ENCODE data around the gene ACTR5.
"Not testable (repeated sequence)": the region's sequence is repeated elsewhere in the genome, so short reads cannot be mapped to it uniquely, and the experiment has no call there.

Gene ACTR5

DNA sequence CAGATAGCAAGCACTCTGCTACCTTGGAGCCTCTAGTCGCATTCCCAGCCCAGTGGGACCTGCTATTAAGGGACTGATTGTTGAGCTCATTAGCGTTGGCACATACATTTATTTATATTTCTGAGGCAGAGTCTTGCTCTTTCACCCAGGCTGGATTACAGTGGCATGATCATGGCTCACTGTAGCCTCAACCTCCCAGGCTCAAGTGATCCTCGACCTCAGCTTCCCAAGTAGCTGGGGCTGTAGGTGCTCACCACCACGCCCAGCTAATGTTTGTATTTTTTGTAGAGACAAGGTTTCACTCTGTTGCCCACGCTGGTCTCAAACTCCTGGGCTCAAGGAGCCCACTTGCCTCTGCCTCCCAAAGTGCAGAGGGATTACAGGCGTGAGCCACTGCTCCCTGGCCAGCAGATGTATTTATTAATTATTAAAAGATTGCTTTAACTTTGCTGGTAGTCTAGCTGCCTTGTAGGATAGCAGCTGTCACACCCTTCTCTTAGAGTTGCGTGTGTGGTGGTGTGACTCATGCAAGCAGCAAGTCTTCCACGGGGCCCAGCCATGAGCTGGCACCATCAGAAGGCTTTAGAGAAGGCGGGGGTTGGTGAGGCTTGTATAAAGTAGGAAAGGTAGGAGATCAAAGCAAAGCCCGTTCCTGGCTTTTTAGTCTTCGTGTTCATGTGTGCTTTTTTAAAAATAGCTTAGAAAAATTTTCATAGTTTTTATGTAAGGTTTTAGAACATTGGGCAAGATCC is 16.5 kb downstream of the ACTR5 start:
- in situ Hi-C loops (cut with MboI; ENCODE audit: low sequenced_read_pairs) = no loop called here

DNA sequence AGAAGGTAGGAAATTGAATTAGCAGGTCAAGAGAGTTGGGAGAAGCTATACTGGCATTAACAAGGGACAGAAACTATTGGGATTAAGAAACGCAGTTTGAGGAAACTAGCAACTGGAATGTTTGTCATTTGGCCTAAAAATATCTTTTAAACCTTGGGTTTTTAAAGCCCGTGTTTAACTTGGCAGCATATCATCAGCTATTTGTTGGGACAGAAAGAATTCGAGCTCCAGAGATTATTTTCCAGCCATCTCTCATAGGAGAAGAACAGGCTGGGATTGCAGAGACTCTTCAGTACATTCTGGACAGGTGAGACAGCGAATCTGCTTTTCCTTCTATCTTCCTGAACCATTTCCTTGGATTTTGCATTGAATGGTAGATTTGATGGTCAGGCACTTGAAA is 17.8 kb downstream of the ACTR5 start:
- in situ Hi-C loops (cut with MboI; ENCODE audit: low sequenced_read_pairs) = no loop called here

DNA sequence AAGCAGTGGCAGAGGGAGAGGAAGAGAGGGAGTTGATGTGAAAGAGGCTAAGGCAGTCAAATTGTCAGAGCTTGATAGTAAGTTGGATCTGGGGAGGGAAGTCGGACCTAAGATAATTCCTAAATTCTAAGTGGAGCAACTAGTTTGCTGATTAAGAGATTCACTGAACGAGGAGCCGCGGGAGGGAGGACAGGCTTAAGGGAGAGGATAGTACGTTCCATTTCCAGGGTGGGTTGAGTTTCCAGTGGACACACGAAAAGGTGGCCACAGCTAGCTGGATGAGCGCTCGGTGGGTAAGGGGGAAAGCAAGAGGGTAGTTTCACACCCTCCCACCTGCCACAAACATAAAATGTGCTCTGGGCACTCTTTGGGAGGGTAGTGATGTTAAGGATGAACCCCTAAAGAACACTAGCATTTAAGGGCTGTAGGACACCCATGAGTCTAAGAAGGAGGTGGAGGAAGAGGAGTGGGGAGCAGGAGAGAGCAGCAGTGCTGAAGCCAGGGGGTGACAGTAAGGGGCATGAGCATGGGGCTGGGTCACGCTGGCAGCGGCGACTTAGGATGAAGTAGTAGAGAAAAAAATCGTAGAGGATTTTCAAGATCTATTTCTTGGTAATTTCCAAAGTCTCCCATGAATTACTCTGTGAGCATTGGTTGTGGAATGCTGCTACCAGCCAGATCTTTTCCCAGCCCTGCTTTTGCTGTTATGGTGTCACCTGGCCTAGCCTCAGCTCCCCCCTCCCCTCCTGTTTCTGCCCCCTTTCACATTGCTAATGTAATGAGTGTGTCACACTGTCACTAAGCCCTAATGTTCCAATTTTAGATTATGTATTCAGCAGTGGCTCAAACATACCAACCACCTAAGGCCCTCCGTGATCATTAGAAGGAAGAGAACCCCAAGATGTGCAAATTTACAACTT is 21.4 kb downstream of the ACTR5 start:
- in situ Hi-C loops (cut with MboI; ENCODE audit: low sequenced_read_pairs) = no loop called here

DNA sequence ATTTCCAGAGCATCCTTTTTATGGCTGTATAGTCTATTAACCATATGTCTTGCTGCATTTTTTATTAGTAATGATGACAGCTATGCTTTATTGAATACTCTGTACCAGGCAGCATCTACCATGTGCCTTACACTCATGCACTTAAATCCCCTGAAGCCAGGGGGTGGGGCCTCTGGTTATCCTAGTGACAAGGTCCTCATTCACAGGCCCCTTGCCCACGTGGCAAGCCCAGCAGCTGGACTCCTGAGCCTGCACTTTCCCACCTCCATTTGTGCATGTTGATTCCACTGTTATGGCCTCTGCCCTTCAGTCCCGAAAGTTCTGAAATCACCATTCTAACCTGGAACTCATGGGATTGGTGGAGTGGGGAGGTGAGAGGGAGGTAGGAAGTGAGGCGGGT is 22.3 kb downstream of the ACTR5 start:
- in situ Hi-C loops (cut with MboI; ENCODE audit: low sequenced_read_pairs) = no loop called here

DNA sequence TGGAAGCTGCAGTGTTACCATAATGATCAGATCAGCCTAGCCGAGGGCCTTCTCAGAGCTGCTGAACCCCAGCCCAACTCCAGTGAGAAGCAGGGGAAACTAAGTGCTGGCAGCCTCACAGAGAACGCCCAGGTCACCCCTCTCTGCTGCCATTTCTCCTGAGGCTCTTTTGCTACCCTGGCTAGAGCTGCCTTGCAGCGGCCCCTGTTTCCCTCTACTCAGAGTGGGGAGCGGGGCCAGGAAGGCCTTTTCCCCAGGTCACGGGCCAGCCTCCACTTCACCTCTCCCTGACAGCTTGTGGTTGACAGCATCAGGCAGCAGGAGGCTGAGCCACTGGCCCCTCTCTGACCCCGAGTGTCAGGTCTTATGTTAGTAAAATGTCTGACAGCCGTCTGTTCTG is 22.7 kb downstream of the ACTR5 start:
- in situ Hi-C loops (cut with MboI; ENCODE audit: low sequenced_read_pairs) = no loop called here

DNA sequence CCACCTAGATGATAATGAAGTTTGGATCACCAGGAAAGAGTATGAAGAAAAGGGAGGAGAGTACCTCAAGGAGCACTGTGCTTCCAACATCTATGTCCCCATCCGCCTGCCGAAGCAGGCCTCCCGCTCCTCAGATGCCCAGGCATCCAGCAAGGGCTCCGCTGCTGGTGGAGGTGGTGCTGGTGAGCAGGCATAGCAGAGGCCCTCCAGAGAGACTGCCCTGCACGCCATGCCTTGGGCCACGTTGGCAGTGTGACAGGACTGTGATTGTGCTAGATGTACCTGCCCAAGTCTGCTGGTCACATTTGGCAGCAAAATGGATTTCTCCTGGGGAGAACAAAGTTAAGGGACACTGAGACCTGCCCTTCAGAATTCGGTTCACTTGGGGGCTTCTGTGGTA is 23.4 kb downstream of the ACTR5 start:
- in situ Hi-C loops (cut with MboI; ENCODE audit: low sequenced_read_pairs) = no loop called here

DNA sequence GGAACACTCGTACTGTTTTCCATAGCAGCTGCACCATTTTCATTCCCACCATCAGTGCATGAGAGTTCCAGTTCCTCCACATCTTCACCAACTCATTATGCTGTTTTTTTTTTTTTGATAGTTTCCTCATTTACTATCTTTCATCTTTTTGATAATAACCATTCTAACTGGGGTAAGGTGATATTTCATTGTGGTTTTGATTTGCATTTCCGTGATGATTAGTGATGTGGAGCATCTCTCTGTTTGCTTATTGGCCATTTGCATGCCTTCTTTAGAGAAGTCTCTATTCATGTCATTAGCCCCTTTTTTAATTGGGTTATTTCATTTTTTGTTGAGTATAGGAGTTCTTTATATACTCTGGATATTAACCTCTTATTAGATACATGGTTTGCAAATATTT is 25.9 kb downstream of the ACTR5 start:
- in situ Hi-C loops (cut with MboI; ENCODE audit: low sequenced_read_pairs) = no loop called here

DNA sequence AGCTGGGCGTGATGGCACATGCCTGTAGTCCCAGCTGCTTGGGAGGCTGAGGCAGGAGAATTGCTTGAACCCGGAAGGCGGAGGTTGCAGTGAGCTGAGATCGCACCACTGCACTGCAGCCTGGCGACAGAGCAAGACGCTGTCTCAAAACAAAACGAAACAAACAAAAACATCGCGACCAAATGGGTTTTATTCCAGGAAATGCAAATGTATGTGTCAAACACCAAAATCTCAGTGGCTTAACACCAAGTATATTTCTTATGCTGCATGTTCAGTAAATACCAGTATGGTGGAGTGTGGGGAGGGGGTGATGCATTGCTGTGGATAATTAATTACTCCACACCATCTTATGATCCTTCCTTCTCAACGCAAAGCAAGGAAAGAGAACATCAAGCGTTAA is 28.1 kb downstream of the ACTR5 start:
- in situ Hi-C loops (cut with MboI; ENCODE audit: low sequenced_read_pairs) = no loop called here

DNA sequence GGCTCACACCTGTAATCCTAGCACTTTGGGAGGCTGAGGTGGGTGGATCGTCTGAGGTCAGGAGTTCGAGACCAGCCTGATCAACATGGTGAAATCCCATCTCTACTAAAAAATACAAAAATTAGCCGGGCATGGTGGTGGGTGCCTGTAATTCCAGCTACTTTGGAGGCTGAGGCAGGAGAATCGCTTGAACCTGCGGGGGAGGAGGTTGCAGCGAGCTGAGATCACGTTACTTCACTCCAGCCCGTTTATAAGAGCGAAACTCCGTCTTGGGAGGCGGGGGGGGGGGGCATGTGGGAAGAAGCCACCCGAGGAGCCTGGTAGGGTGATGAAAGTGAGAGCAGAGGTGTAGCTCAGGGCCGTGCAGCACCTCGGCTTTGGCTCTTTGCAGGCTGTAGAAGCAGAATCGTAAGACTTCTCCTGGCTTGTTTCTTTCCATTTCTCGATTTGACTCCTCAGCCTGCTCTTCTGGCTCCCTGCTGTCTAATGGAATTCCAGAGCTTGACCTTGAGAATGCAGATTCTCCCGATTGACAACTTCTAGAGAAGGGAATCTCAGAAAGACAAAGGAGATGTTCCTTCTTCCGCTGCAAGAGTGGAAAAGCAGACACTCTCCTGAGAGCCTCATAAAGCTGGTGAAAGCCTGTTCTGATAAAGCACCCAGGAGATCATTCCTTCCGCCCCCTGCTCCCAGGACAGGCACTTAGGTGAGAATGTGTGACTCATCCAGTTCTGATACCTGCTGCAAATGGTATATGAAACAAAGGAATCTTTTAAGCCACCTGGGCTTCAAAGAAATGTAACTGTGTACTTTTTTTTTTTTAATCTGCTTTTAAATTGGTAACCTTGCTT is 31.2 kb downstream of the ACTR5 start:
- in situ Hi-C loops (cut with MboI; ENCODE audit: low sequenced_read_pairs) = no loop called here

DNA sequence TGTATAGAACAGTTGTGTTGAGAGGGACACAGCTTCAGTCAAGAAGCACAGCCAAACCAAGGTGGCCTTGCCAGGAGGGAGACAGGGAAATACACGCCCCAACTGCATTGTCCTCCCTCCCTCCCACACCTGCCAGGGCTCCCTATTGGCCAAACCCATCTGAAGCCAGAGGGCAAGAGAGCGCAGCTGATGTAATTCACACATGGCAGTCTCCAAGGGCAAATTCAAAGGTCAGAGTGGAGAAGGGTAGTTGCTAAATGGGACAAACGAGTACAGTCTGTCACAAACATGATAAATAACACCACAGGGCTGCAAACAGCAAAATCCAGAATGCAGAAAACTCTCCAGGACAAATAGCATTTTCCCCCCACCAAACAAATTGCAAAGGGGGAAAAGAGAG is 34.0 kb downstream of the ACTR5 start:
- in situ Hi-C loops (cut with MboI; ENCODE audit: low sequenced_read_pairs) = no loop called here

DNA sequence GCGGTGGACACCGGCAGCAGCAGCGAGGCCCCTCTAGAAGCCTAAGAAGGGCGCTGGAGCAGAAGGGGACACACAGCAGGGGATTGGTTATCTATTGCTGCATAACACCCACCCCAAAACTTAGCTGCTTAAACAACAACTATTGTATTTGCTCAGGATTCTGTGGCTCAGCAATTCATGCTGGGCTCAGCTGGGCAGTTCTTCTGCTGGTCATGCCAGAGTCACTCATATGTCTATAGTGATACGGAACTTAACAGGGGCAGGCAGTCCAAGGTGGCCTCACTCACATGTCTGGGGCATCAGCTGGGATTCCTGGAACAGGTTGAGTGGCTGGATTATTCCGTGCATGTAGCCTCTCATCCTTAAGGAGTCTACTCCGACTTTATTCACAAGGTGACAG is 39.6 kb downstream of the ACTR5 start:
- in situ Hi-C loops (cut with MboI; ENCODE audit: low sequenced_read_pairs) = no loop called here

DNA sequence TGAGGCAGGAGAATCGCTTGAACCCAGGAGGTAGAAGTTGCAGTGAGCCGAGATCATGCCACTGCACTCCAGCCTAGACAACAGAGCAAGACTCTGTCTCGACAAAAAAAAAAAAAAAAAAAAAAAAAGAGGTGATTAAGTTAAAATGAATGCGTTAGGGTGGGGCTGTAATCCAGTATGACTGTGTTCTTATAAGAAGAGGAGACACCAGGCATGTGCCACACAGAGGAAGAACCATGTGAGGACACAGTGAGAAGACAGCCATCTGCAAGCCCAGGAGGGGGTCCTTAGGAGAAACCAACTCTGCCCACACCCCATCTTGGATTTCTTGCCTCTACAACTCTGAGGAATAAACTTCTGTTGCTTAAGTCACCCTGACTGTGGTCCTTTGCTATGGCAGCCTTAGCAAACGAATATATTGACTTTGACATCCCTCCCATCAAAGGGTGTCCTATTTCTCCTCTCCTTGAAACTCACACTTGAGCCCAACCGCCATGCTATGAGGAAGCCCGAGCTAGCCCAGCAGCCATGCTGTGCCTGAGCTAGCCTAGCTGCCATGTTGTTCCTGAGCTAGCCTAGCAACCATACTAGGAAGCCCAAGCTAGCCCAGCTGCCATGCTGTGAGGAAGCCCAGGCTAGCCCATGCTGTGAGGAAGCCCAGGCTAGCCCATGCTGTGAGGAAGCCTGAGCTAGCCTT is 41.4 kb downstream of the ACTR5 start:
- in situ Hi-C loops (cut with MboI; ENCODE audit: low sequenced_read_pairs) = no loop called here

DNA sequence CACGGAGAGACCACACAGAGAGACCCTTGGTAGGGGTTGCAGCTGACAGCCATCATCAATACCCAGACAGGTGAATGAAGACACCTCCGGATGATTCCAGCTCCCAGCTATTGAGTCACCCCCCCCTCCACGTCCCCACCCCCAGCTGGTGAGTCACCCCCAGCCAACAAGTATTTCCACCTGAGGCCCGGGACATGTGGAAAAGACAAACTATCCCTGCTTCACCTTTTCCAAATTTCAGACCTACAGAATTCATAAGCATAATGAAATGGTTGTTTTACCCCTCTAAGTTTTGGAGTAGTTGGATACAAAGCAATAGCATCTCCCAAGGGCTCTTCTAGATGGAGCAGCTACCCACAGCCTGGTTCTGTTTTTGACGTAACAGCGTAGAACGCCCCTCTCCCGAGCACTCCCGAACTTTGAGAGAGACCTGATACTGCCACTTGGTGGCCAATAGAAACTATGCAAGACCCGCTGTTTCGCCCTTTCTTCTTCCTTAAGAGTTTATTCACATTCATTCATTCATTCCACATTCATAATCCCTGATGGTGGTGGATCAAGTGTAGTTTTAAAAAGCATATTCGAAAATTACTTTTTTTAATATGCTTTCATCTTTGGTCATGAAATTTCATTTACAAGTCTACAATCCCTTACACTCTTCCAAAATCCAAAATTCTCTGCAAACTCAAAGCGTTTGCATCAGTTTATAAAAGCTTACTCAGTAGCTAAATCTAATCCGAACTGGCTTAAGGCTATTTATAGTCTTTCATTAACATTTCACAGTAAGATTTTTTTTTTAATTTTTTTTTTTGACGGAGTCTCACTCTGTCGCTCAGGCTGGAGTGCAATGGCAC is 42.2 kb downstream of the ACTR5 start:
- in situ Hi-C loops (cut with MboI; ENCODE audit: low sequenced_read_pairs) = no loop called here

DNA sequence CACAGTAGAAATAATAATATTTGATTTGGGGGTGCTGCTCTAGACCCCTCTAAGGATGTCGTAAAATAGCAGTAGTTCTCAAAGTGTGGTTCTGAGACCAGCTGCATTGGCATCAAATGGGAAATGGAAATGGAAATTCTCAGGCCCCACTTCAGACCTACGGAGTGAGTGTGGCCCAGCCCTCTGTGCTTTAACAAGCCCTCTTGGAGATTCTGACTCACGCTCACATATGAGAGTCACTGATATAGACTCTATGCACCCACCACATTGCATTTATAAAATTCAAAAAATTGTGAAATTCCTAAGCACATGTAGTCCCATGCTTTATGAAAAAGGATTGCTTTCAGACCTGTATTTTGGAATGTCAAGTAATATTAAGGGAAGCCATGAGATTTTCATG is 43.0 kb downstream of the ACTR5 start:
- in situ Hi-C loops (cut with MboI; ENCODE audit: low sequenced_read_pairs) = no loop called here

DNA sequence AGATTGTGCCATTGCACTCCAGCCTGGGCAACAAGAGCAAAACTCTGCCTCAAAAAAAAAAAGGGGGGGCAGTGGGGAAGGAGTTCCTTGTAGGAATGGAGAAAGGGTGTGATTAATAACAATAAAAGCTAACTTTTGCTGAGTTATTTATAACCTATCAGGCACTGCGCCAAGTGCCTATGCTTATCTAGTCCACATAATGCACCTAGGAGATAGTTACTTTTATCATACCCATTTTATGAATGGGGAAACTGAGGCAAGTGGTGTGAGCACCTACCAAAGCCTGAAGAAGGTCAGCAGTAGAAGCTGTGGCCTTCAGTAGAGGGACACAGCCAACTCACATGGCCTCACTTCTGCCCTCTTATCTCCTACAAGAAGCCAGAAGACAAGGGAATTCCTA is 43.7 kb downstream of the ACTR5 start:
- in situ Hi-C loops (cut with MboI; ENCODE audit: low sequenced_read_pairs) = no loop called here

DNA sequence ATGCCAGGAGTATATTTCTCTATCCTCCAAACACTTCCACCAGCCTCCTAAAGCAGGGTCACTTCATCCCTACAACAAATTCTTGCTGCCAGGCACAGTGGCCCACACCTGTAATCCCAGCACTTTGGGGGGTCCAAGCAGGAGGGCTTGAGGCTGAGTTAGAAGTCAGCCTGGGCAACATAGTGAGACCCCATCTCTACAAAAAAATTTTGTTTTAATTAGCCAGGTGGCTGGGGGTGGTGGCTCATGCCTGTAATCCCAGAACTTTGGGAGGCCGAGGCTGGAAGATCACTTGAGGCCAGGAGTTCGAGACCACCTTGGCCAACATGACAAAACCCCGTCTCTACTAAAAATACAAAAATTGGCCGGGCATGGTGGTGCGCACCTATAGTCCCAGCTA is 45.8 kb downstream of the ACTR5 start:
- in situ Hi-C loops (cut with MboI; ENCODE audit: low sequenced_read_pairs) = not testable (repeated sequence)

DNA sequence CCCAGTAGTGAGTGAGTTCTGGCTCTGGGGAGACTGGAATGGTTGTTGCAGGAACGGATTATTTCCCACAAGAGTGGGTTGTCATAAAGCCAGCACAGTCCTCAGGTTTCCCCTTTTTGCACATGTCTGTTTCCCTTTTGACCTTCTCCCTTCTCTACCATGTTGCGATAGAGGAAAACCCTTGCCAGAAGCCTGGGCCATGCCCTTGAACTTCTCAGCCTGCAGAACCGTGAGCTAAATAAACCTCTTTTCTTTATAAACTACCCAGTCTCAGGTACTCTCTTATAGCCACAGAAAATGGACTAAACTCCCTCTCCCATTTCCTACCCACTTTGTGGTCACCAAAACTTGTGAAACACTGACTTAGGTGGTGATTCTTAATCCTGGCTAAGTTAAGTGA is 50.0 kb downstream of the ACTR5 start:
- in situ Hi-C loops (cut with MboI; ENCODE audit: low sequenced_read_pairs) = no loop called here

DNA sequence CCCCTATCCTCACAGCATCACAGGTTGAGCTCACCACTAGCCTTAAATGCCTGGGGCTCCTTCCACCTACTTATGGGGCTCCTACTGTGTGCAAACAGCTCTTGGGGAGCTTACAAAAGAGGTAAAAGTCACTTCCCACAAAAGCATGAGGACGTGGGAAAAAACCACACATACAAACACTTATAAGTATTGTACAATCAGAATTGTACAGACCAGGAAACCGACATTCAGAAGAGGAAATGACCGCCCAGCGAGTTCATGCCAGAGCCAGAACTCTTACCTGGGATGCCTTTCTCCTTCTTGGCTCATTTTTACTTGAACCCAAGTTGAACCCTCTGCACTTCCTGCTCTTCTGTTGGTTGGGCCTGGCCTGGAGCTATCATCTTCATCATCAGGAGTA is 50.9 kb downstream of the ACTR5 start:
- in situ Hi-C loops (cut with MboI; ENCODE audit: low sequenced_read_pairs) = no loop called here

DNA sequence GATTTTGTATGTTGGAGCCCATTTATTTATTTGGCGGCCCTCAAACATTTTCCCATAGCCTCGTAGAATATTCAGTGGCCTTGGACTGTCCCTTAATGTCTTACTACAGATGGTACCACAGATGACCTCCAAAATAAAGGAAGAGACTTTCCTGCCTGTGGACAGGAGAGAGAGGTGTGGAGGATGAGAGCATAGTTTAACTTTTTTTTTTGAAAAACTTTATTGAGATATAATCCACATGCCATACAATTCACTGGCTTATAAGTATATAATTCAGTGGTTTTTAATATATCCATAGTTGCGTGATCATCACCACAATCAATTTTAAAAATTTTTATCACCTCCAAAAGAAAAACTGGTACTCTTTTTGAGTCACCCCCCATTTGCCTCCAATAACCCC is 52.6 kb downstream of the ACTR5 start:
- in situ Hi-C loops (cut with MboI; ENCODE audit: low sequenced_read_pairs) = no loop called here

DNA sequence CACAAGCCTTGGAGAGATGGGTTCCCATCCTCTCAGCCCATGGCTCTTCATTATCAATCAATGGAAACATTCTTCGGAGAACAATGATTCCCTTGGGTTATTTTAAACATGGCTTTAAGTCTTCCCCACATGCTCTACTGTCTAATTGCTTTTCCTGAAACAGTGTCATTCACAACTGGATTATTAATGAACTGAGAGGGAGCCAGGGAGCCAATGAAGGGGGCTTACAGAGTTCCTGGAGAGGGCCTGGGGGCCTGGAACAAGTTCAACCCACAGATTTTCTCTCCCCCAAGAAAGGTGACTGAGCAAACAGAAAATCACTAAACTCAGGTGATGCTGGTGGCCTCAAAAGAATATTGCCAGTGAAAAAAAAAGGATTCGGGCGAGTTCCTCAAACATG is 56.0 kb downstream of the ACTR5 start:
- in situ Hi-C loops (cut with MboI; ENCODE audit: low sequenced_read_pairs) = no loop called here

Data from hTERT RPE-1 (cell line).